GM23248 (cell line): Measurements from ENCODE around the gene JMJD1C. TPM values are rescaled to one million over a fixed set of nuclear protein-coding genes. Genes with fewer than 3 reads are reported as not detected.
"Not testable (repeated sequence)": the region's sequence is repeated elsewhere in the genome, so short reads cannot be mapped to it uniquely, and the experiment has no call there.

Experiments
- DNase-seq: peaks from one replicate; pipeline ENCODE4 v3.0.0-alpha.2; 2015
- H2AFZ ChIP-seq: fragments of 200-600 bp; sonication (generic); 2 replicates; pipeline ENCODE4 v1.6.1; 2016; ENCODE audit warnings: antibody characterized with exemption
- H3F3A ChIP-seq: fragments of 200-600 bp; sonication (generic); 2 replicates; pipeline ENCODE4 v1.6.1; 2016; ENCODE audit warnings: mild to moderate bottlenecking, antibody characterized with exemption, mixed run types; ENCODE audit not compliant: insufficient read depth
- H3K27ac ChIP-seq: fragments of 200-600 bp; sonication (generic); 2 replicates; pipeline ENCODE4 v1.5.1; 2016; ENCODE audit warnings: mild to moderate bottlenecking
- H3K27me3 ChIP-seq: fragments of 200-600 bp; sonication (generic); replicated peaks from 2 replicates; pipeline ENCODE4 v1.6.1; 2016; ENCODE audit warnings: mild to moderate bottlenecking; ENCODE audit not compliant: insufficient read depth
- H3K36me3 ChIP-seq: fragments of 200-600 bp; sonication (generic); 2 replicates; pipeline ENCODE4 v1.6.1; 2016; ENCODE audit warnings: low read depth, mild to moderate bottlenecking
- H3K4me1 ChIP-seq: fragments of 200-600 bp; sonication (generic); 2 replicates; pipeline ENCODE4 v1.6.1; 2016; ENCODE audit warnings: mild to moderate bottlenecking; ENCODE audit not compliant: insufficient read depth
- H3K4me2 ChIP-seq: fragments of 200-600 bp; sonication (generic); one replicate; pipeline ENCODE4 v1.6.1; 2016; ENCODE audit warnings: mild to moderate bottlenecking; ENCODE audit not compliant: unreplicated experiment
- H3K4me3 ChIP-seq: fragments of 200-600 bp; sonication (generic); 2 replicates; pipeline ENCODE4 v1.5.1; 2016; ENCODE audit warnings: mild to moderate bottlenecking
- H3K79me2 ChIP-seq: fragments of 200-600 bp; sonication (generic); 2 replicates; pipeline ENCODE4 v1.6.1; 2016; ENCODE audit warnings: mild to moderate bottlenecking; ENCODE audit not compliant: insufficient read depth
- H3K9ac ChIP-seq: fragments of 200-600 bp; sonication (generic); 2 replicates; pipeline ENCODE4 v1.6.1; 2016; ENCODE audit warnings: mild to moderate bottlenecking
- H3K9me2 ChIP-seq: fragments of 200-600 bp; sonication (generic); 2 replicates; pipeline ENCODE4 v1.6.1; 2016; ENCODE audit warnings: mixed run types, mild to moderate bottlenecking, moderate library complexity; ENCODE audit not compliant: insufficient read depth
- H3K9me3 ChIP-seq: fragments of 200-600 bp; sonication (generic); one replicate; pipeline ENCODE4 v1.6.1; 2017; ENCODE audit warnings: low read depth
- H4K20me1 ChIP-seq: fragments of 200-600 bp; sonication (generic); 2 replicates; pipeline ENCODE4 v1.6.0; 2016; ENCODE audit not compliant: insufficient read depth
- EZH2 ChIP-seq: fragments of 200-600 bp; sonication (generic); IDR thresholded peaks from 2 replicates; pipeline ENCODE4 v1.6.1; 2018; ENCODE audit warnings: antibody characterized with exemption, mild to moderate bottlenecking; ENCODE audit not compliant: insufficient read depth, poor library complexity, severe bottlenecking
- EZH2phosphoT487 ChIP-seq: fragments of 200-600 bp; sonication (generic); IDR thresholded peaks from 2 replicates; pipeline ENCODE4 v1.6.1; 2018; ENCODE audit warnings: antibody characterized with exemption, moderate library complexity, mild to moderate bottlenecking, low read depth; ENCODE audit not compliant: insufficient read depth
- WGBS, 2 experiments: methylation state at CpG; one replicate each; pipeline ENCODE4 v1.1.6; 2015 to 2017; ENCODE audit warnings: low lambda C conversion rate in 2 of 2, low coverage in 1 of 2; ENCODE audit errors: missing lambda C conversion rate in 2 of 2; 5-methylcytosine and 5-hydroxymethylcytosine counted together
- in situ Hi-C: fragments of 300-500 bp; cut with MboI; formaldehyde crosslinking; loops from 2 replicates; pipeline ENCODE4 v1.15.0; 2020
- polyA plus RNA-seq: library from polyadenylated mRNA; unstranded; fragments of >200 nt; fragmentation: Nextera tagmentation; extraction: Ambion mirVana; gene quantifications from 2 replicates; pipeline ENCODE4 v1.2.1, GENCODE V29; 2016
- total RNA-seq: library from RNA; depleted of rRNA; stranded (reverse); fragments of >200 nt; shearing (Covaris generic); gene quantifications from 2 replicates; pipeline ENCODE4 v1.2.3, GENCODE V29; 2014

Gene JMJD1C
- total and polyA plus RNA-seq, 2 experiments from 2014 or later, result 34.6 to 74.3 TPM

DNA sequence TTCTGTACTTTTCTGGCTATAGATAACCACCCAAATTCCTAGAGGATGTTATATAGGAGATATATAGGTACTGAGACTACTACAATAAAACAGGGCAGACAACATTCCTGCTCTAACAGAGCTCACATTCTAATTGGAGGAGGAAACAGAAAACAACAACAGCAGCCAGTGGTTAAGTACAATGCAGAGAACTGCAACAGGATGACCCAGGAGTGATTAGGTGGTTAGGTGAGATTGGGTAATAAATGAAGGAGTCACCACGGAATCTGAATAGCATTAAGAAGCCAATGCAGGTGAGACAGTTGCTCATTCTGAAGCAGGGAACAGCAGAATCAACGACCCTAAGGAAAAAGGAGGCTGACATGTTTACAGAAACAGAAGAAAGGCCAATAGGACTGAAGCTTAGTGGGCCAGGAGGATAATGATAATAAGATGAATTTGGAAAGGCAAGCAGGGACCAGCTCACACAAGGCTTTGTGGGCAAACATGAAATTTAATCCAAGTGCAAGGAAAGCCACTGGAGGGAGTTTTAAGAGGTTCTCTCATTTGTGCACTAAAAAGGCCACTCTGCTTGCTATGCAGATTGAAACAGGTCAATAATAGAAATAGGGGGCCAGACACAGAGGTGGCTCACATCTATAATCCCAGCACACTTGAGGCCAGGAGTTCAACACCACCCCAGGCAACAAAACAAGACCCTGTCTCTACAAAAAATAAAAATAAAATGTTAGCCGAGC, 38.5 kb upstream of the JMJD1C start:
- H2AFZ ChIP-seq, result no peak overlapping the region
- no peak overlapping the region for H3K4me2 ChIP-seq
- WGBS, 2 experiments, result 82 to 83% methylated on average over 3 of the region's 3 CpGs
- peaks cover 9% of the 10 kb centered on the region; the same call in 1 of the 2 replicates for H3F3A ChIP-seq
- H3K79me2 ChIP-seq, result peaks cover 100% of the 10 kb centered on the region
- H3K36me3 ChIP-seq, result no peaks in the 10 kb centered on the region
- no peaks in the 10 kb centered on the region for H3K9me2 ChIP-seq
- no peaks in the 10 kb centered on the region for H3K4me1 ChIP-seq
- TF ChIP-seq EZH2phosphoT487, result no peak
- no peak for TF ChIP-seq EZH2
- 0 out of 2 replicates have a peak, but pooled peaks cover 3% of the 10 kb centered on the region for H4K20me1 ChIP-seq
- in situ Hi-C loops, result no loop called here
- no peaks in the 10 kb centered on the region for H3K9me3 ChIP-seq
- H3K27ac ChIP-seq, result no peak overlapping the region
- no peak overlapping the region for H3K9ac ChIP-seq
- no peaks in the 10 kb centered on the region for H3K27me3 ChIP-seq
- no peak overlapping the region for H3K4me3 ChIP-seq
- no peak for DNase-seq

DNA sequence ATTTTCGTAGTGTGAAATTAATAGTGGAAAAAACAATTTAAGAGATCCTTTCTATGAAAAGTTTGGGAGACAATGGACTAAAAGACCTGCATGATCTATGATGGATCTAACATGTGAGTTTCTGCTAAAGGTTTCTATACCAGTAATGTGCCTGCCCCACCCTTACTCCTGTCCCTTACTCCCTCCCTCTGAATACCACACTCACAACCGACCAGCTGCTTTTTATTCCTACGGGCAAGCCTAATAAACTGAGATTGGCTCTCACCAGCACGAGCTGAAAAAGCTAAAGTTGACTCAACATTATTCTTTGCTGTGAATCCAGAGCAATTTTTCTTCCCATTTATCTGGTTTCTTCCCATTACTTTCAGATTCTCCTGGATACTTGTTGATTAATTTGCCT, 37.6 kb upstream of the JMJD1C start:
- WGBS, 2 experiments, result 38 to 39% methylated on average over 4 of the region's 4 CpGs
- Histone ChIP-seq H3K4me2 (no peak overlapping the region), H2AFZ (no peak overlapping the region)

GRCh38 chr10:63502832-63503231, 37.1 kb upstream of the JMJD1C start:
- TF ChIP-seq EZH2 (no peak), EZH2phosphoT487 (no peak)
- H3F3A ChIP-seq, result peaks cover 9% of the 10 kb centered on the region; the same call in 1 of the 2 replicates
- in situ Hi-C loops, result no loop called here
- no peak overlapping the region for H2AFZ ChIP-seq
- no peaks in the 10 kb centered on the region for H3K4me1 ChIP-seq
- H3K79me2 ChIP-seq, result peaks cover 100% of the 10 kb centered on the region
- no peak overlapping the region for H3K27ac ChIP-seq
- no peak for DNase-seq
- WGBS, 2 experiments, result 96 to 100% methylated on average over 1 of the region's 1 CpG
- H3K4me2 ChIP-seq, result no peak overlapping the region
- no peak overlapping the region for H3K4me3 ChIP-seq
- no peak overlapping the region for H3K9ac ChIP-seq
- H3K9me3 ChIP-seq, result no peaks in the 10 kb centered on the region
- 0 out of 2 replicates have a peak, but pooled peaks cover 3% of the 10 kb centered on the region for H4K20me1 ChIP-seq
- H3K36me3 ChIP-seq, result no peaks in the 10 kb centered on the region
- H3K27me3 ChIP-seq, result no peaks in the 10 kb centered on the region
- no peaks in the 10 kb centered on the region for H3K9me2 ChIP-seq

More for the DNA sequence above, 37.6 kb upstream of the JMJD1C start:
- Histone ChIP-seq H3K9ac (no peak overlapping the region), H3K27me3 (no peaks in the 10 kb centered on the region), H3K36me3 (no peaks in the 10 kb centered on the region), H4K20me1 (0 out of 2 replicates have a peak, but pooled peaks cover 3% of the 10 kb centered on the region), H3K4me1 (no peaks in the 10 kb centered on the region), H3K4me3 (no peak overlapping the region), H3K9me3 (no peaks in the 10 kb centered on the region), H3K9me2 (no peaks in the 10 kb centered on the region), H3F3A (peaks cover 9% of the 10 kb centered on the region; the same call in 1 of the 2 replicates), H3K79me2 (peaks cover 100% of the 10 kb centered on the region), H3K27ac (no peak overlapping the region)
- DNase-seq, result no peak
- TF ChIP-seq EZH2phosphoT487 (no peak), EZH2 (no peak)
- in situ Hi-C loops, result no loop called here

- no peaks in the 10 kb centered on the region for H3K4me1 ChIP-seq
- H2AFZ ChIP-seq, result no peak overlapping the region
- in situ Hi-C loops, result no loop called here
- no peak for TF ChIP-seq EZH2phosphoT487
- no peak for TF ChIP-seq EZH2
- no peak for DNase-seq
- H3K79me2 ChIP-seq, result peaks cover 100% of the 10 kb centered on the region
- H3K36me3 ChIP-seq, result no peaks in the 10 kb centered on the region
- H3K9me3 ChIP-seq, result no peaks in the 10 kb centered on the region
- WGBS, 2 experiments, result 95 to 96% methylated on average over 1 of the region's 1 CpG
- no peak overlapping the region for H3K4me3 ChIP-seq
- no peaks in the 10 kb centered on the region for H3K27me3 ChIP-seq
- H3K27ac ChIP-seq, result no peak overlapping the region
- no peak overlapping the region for H3K9ac ChIP-seq
- H3K4me2 ChIP-seq, result no peak overlapping the region
- H4K20me1 ChIP-seq, result 0 out of 2 replicates have a peak, but pooled peaks cover 3% of the 10 kb centered on the region
- H3K9me2 ChIP-seq, result no peaks in the 10 kb centered on the region
- peaks cover 9% of the 10 kb centered on the region; the same call in 1 of the 2 replicates for H3F3A ChIP-seq
Observed at GRCh38 chr10:63501954-63502353, 36.2 kb upstream of the JMJD1C start.

DNA sequence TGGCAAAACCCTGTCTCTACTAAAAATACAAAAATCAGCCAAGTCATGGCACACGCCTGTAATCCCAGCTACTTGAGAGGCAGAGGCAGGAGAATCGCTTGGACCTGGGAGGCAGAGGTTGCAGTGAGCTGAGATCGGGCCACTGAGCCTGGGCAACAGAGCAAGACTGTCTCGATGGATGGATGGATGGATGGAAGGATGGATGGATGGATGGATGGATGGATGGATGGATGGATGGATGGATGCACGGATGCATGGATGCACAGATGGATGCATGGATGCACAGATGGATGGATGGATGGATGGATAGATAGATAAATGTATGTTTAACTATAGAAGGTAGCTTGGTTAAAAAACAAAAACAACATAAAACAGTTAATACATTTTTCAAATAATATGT, 34.8 kb upstream of the JMJD1C start:
- H3K4me2 ChIP-seq, H3K9me2 ChIP-seq, H3K9ac ChIP-seq, H3K36me3 ChIP-seq, H3K27me3 ChIP-seq, H3K27ac ChIP-seq, H3K9me3 ChIP-seq, H2AFZ ChIP-seq, in situ Hi-C loops, DNase-seq, H3K4me3 ChIP-seq, H3F3A ChIP-seq, H4K20me1 ChIP-seq, H3K4me1 ChIP-seq: not testable (repeated sequence)
- 86 to 93% methylated on average over 5 of the region's 5 CpGs for WGBS, 2 experiments
- peaks cover 100% of the 10 kb centered on the region for H3K79me2 ChIP-seq
